Suppressor macrophage treated with lipopolysaccharide for 4 hours (primary cell): ENCODE results near the gene OTOG.

Experiments
- DNase-seq: peaks from one replicate; pipeline ENCODE4 v3.0.0-alpha.2; 2020

OTOG gene

DNA sequence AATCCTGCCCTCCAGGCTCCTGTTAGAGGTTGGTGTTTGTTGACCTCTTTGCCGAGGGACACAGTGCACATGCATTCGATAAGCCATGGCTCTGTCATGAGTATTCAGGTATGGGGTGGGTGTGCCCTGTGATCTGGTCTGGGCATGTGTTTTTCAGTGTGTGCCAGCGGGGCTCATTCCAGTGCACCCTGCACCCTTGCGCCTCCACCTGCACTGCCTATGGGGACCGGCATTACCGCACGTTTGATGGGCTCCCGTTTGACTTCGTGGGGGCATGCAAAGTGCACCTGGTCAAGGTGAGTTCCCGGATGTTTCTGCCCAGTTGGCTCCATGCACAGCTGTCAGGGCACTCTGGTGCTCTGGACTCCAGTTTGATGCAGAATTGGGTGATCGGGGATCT lies 44.2 kb downstream of the OTOG start:
- no peak for DNase-seq

DNA sequence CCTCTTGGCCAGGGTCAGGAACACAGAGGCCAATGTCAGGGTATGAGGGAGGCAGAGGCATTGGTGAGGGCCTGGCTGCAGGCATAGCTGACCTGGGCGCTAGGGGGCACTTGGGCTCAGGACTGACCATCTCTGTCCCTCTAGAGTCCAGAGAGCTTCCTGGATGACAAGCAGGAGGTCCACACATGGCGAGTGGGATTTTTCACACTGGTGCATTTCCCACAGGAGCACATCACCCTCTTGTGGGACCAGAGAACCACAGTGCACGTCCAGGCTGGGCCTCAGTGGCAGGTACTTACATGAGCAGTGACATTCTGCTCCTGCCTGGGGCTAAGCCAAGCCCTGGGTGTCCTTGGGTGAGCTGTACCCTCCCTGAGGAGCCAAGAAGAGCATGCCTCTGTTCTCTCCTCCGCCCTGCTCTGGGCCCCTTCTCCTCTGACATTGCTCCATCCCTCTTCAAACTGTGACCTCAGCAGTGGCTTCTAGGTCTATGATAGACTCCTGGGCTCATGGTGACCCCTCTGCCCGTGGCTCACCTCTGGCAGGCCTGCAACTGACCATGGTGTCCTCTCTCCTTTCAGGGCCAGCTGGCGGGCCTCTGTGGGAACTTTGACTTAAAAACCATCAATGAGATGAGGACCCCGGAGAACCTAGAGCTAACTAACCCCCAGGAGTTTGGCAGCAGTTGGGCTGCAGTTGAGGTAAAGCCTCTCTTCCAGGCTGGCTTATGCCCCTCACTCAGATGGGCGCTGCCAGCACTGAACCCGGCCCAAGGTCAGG lies 46.6 kb downstream of the OTOG start:
- no peak for DNase-seq

DNA sequence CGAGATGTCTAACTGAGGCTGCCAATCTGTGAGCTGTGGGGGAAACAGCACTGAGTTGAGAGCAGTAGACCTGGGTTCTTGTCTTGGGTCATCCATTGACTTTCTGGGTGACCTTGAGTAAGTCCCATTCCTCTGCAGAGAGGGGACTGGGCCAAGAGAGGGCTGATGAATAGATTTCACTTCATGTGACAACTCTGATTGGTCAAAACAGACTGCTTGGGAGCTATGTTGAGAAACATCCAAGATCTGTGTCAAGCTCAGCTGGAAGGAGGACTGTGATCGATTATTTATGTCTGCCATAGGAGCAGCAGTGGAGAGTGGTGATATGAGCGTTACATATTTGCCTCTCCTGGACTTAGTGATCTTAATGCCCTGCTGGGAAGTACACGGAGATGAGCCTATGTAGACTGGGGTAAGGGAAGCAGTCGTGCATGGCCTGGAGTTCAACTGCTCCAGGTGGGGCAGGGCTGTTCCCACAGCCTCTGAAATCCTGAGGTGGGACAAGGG lies 47.7 kb downstream of the OTOG start:
- no peak for DNase-seq

DNA sequence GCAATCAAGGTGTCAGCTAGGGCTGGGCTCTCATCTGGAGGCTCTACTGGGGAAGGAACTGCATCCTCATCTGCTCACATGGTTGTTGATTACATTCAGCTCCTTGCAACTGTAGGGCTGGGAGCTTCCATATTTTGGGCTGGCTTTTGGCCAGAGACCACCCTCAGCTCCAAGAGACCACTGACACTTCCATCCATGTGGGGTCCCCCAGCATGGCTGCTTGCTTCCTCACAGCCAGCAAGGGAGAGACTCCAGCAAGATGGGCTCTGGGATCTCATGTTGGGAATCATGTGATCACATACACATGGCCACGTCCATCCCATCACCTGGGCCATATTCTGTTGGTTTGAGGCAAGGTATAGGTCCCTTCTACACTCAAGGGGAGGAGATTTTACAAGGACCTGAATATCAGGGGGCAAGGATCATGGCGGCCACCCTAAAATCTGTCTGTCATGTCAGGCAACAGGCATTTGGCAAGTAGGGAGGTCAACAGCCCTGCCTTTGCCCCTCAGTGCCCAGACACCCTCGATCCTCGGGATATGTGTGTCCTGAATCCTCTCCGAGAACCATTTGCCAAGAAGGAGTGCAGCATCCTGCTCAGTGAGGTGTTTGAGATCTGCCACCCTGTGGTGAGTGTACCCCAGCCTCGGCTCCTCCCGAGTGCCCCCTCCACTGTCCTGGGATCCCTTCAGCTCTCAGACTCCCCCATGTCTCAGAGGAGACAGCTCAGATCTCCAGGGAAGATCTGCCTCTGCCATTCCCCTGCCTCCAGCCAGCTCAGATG lies 48.7 kb downstream of the OTOG start:
- DNase-seq = no peak

DNA sequence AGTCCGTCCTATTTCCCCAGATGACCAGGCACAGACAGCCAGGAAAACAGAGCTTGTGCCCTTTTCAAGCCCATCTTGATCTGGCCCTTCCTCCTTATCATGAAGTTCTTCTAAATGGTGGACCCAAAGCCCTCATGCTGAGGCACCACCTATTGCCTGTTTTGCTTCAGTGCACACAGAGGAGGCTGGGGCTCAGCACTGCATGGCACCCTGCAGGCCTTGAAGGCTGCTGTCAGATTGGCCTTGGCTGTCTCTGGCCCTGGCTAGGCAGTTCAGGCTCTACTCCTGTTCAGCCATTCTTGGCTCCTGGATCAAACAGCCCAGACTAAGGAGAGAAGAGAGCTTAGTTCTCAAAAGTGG lies 49.2 kb downstream of the OTOG start:
- DNase-seq = no peak

DNA sequence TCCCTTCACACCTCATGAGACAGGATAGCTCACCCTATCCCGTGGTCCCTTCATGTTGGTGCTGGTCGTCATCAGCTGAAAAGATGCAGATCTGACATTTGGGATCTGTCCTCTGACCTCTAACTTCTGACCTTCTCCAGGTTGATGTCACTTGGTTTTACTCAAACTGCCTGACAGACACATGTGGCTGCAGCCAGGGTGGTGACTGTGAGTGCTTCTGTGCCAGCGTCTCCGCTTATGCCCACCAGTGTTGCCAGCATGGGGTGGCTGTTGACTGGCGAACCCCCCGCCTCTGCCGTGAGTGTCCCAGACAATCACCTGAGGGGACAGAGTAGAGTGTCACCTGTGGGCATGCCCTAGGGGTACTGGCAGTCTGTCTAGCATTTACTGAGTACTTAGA lies 49.7 kb downstream of the OTOG start:
- DNase-seq = no peak

DNA sequence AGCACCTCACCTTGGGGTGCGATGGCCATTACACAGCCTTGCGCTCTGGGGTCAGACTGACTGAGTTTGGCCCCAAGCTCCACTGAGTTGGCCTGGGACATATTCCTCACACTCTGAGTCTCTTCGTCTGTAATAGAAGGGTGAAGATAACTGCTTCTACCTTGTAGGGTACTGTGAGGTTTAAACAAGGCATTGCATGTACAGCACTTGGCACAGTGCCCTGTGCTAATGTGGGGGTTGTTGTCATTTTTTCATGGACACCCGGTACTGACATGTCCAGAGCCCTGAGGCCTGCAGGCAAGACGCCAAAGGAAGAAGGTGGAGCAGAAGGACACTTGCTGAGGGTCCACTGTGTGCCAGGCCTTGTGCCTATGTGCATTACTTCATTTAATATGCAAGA lies 50.7 kb downstream of the OTOG start:
- DNase-seq = no peak

DNA sequence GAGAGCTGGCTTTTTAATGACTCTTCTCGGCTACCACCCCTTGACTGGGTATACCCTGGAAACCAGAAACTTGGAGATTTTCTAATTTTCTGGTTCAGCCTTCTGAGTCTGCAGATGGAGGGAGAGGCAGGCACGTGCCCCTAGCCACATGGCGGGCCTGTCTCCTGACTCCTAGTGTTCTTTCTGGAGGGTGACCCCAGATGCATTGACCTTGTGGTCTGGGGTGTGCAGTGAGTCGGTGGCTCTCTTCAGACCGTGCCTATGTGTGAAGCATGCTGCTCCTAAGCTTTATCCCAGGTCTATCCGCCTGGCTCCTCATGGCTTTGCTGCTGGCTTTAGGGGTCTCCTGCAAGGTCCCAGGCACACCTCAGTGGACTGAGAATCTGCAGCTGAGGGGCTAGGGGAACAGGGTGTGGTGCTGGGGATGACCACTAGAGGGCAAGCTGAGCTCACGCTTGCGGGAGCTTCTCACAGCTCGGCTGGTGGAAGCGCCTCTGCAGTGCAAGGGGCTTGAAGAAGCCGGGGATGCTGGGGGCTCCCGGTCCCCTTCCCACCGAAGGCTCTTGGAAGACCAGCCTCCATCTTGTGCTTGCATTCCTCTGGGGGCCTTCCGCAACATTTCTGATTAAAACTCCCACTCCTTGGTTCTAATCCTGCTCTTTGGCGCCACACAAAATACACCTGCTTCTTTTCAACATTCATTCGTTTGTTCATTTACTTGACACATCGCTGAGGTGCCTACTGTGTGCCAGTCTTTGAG lies 51.8 kb downstream of the OTOG start:
- DNase-seq = peak; percentile 79

DNA sequence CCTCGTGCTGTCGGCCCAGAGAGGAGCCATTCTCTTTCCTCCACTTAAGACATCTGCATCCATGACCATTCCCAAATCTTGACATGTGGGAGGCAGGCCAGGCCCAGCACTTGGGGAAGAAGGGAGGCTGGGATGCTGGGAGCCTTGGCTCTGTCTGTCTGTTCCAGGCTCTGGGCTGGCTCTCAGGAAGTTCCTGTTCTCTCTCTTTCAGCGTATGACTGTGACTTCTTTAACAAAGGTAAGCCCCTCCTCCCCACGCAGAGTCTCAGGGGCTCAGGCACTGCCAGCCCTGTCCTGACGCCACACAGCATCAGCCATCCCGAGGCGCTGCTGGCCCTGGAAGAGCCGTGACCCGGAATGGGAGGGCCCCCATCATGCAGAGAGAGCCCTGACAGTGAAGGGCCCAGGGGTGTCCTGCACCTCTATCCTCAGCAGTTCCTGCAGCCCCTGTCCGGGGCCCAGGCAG lies 52.4 kb downstream of the OTOG start:
- no peak for DNase-seq

DNA sequence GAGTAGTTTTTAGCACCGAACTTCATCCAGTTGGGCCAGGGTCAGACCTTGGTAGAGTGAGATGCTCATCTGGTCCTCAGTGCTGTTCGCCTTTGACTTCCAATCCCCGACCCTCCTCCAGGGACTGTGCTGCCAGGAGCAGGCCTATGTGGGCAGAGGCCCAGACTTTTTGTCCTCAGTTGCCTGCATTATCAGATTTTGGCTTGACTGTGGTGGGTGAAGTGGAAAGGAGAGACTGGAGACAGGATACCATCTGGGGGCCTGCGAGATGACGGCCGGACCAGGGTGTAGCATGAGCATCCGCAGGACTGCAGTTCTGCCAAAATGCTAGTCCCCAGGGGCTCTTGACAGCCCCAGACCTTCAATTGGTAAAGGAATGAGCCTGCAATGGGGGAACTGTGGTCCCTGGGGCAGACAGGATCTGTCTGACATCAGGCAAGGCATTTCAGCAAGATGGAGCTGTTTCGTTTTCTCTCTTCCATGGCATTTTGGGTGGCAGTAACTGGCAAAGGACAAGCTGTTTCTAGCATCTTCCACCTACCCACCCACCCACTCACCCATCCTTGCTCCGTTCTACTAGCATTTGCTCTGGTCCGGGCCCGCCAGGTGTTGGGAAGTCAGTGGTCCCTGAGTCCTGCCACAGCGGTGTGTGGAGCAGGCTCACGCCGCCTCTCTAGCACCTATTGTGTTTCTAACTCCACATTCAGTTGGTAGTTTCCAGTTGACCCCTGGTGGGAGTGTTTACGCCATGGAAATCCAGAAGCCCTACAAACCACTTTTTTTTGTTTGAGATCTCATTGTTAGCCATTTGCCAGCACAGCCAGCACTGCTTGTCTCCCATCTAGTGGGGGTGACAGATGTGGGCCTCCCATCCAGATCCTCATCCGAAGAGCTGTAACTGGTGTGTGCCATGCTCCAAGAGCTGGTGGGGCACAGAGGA lies 53.5 kb downstream of the OTOG start:
- DNase-seq = no peak

DNA sequence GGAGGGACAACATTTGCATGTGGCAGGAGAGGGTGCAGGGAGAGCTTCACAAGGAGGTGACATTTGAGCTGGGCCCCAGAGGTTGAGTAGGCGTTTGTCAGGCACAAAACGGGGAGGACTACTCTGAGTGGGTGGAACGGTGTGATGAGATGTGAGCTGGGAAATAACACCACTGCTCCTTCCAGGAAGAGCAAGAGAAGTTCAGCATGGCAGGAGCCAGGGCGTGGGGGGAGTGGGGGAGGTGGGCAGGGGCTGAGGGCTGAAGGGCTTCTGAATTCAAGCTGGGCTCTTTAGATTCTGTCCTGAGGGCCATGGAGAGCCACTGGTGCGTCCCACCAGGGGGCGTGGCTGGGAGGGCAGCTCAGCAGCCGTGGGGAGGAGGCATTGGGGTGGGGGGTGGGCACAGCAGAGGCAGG lies 54.2 kb downstream of the OTOG start:
- no peak for DNase-seq

DNA sequence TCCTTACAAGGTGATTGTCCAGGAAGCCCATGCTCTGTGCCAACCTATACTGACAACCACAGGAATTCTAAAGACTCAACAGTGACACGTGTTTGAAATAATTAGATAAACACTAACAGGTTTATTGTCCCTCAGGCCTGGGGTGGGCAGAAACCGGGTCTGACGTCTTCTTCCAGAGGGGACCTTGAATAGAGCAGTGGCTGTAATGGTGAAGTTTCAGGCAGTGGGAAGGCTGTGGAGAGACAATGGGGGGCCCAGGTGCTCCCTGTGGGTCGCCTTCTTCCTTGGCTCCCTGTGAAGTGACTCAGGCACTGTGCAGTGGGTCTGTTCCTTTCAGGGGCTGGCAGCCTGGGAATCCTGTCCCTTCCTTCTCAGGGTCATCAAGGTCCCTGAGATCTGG lies 54.6 kb downstream of the OTOG start:
- DNase-seq = no peak

DNA sequence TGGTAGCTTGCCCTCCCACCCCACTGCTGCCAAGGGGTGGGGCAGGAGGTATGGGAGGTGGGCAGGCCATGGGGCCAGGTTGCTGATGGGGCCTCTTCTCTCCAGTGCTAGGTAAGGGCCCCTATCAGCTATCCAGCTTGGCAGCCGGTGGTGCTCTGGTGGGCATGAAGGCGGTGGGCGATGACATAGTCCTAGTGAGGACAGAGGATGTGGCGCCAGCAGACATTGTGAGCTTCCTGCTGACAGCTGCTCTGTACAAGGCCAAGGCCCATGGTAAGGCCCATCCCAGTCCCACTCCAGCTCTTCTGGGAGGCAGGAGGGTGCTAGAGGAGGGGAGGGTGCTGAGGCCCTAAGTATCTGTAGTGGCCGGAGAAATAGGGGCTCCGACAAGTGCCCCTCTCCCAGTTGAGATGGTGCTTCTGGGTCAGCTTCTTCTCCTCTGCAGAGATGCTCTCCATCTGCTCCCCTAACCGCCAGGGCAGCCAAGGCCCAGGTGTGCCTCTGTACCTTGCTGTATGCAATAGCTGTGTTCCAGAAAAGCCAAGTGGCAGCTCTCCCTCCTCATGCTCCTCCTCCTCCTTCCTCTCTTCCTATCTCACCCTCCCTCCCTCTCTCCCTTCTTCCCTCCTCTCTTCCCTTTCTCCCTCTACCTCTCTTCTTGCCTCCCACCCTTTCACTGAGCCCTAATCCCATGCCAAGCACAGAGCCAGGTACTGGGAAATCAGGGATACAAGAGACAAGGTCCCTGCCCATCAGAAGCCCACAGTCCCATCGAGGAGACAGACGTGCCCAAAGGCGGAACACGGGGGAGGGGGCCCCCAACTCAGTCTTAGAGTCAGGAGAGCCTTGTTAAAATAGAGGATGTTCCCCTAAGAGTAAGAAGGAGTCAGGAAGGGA lies 55.3 kb downstream of the OTOG start:
- DNase-seq = no peak

DNA sequence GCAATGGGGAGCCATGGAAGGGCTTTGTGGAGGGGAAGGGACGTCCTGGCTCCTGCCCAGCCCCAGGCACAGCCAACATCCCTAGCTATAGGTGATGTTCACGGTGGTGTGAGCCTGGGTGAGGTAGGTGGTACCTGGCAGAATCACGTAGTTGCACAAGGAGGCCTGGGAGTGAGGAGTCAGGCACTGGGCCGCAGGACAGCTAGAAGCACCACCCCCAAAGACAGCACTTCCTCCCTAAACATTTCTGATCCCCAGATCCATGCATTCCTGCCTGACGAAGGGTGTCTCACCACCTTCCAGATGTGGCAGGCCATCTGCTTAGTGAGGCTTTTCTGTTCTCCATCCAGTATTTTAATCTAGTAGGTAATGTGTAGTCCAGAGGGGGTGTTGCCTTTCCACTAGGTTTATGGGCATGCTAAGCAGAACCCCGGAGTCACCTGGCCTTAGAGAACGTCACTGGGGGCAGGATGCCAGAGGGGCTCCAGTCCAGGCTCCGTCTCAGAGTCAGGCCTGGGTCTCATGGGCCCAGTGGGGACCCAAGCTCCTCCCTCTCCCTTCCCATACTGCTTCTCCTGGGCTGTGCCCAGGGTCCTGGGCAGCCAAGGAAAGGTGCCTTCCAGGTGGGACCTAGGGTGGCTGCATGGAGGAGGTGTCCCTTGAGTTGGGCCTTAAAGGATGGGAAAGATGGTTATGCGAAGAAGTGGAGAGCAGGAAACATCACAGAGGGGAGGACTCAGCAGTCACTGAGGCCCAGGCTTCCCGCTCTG lies 56.2 kb downstream of the OTOG start:
- DNase-seq = no peak

DNA sequence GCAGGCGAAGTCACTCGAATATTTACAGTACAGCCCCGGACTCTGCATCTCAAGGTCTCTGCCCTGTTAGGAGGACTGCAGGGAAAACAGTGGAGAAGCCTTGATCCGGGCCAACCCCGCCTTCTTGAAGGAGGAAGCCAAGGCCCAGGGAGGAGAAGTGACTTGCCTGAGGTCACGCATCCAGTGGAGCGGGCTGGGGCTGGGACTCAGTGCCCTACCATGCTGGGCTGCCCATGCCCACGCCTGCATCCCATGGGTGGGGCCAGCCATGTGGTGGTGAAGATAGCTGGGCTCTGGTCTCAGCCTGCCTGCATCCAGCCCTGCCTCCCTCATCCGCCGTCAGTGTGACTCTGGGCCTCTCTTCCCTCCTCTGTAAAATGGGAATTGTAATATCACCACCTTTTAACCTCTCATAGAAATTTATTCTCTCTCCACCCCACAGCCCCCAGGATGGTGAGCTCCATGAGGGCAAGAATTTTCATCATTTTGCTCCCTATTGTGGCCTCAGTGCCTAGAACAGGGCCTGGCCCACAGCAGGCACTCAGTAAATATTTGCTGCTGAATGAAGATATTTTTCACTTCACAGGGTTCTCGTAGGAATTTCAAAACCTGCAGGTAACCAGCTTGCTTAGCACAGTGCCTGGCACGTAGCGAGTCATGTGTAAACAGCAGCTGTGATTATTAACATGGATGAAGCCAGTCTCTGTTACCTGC lies 57.3 kb downstream of the OTOG start:
- DNase-seq = no peak

DNA sequence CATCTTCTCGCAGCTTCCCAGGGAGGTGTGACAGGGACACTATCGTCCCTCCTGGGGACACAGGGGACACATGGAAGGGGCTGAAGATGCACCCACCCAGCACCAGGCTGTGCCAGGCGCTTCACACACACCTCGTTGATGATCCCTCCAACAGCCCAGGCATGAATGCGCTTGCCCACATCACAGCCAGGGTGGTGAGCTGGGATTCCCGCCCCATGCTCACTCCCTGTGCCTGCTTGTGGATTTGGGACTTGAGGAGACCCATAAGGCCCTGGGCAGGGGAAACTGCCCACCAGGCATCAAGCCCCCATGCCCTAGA lies 57.8 kb downstream of the OTOG start:
- DNase-seq = no peak

DNA sequence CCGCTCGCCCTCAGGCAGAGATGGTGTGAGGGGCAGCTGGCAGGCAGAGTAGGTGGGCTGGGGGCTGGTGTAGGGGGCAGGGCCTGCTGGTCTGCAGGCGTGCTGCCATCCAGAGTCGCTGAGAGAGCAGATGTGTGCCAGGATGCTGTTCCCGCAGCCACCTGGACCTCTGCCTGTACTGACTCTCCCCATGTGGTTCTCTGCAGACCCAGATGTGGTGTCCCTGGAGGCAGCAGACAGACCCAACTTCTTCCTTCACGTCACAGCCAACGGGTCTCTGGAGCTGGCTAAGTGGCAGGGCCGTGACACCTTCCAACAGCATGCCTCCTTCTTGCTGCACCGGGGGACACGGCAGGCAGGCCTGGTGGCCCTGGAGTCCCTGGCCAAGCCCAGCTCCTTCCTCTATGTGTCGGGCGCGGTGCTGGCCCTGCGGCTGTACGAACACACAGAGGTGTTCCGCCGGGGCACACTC lies 58.6 kb downstream of the OTOG start:
- DNase-seq = no peak

DNA sequence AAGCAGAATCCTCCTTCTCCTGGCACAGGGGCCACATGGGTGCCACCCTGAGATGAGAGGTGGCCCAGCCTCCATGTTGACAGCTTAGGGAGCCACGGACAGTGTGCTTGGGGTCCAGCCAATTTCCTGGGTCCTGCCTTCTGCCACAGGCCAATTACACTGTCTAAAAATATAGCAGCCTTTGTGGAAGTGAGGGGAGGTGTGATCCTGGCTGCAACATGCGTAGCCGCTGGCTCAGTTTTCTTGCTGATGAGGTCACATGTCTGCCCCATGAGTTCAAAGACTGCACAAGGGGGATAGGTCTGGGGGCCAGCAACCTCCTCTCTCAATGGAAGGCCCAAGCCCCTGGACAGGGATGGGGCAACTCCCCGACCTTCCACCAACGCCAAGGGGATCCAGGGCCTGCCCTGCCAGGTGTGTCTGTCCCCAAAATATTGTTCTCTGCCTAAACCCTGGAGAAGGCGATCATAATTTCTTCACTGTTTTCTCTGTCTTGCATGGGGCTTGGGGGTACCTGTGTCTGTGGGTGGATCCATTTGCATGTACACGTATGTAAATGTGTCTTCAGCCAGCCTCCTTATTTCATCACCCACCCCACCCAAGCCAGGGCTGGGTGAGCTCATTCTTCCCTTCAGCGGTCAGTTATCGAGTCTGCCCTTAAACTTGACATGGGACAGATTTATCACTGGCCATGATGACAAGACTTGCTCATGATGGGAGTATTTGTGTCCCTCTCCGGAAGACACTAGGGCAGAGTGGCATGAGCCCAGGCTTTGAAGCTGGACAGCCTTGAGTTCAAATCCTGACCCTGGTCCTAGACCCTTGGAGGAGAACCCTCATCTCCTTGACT lies 59.4 kb downstream of the OTOG start:
- no peak for DNase-seq

DNA sequence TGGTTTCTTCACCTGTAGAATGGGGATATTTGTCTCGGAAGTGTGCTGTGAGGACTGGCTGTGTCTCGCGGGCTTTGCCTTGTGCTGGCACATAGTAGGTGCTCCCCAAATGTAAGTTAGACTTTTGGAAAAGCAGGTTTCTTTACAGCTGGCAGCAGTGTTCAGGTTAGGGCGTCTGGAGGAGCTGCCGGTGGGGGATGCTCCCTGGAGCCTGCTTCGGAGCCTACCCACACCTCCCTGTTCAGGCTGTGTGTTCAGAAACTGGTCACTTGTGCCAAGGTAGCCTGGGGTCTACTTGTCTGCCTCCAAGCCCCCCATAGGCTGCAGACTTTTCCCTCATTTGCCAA lies 60.0 kb downstream of the OTOG start:
- no peak for DNase-seq
